GM10847 (cell line): Measurements from ENCODE around the gene TSPAN9.

Experiments
- POLR2A ChIP-seq: IDR thresholded peaks from 2 replicates; pipeline ENCODE4 v1.6.1; 2011; ENCODE audit not compliant: insufficient read length; ENCODE audit errors: extremely low read depth

TSPAN9 gene

DNA sequence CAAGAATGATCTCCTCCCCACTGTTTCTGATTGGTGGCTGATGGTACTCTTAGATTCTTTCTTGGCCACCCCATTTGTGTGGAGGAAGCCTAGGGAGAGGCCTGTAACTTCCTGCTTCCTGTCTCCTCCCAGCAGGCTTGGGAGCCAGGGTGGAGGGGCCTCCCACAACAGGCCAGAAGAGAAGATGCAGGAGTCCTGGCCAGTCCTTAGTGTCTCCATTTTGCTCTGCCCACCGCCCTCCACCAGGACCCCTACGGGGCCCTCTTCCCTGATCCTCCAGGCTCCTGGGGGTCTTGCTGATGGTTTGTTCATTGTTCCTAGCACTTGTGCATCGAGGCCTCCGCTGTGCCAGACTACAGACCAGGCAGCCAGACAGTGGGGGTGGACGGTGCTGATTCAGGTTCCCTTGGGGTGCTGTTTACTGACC lies 6.8 kb downstream of the TSPAN9 start:
- no peak for TF ChIP-seq POLR2A

DNA sequence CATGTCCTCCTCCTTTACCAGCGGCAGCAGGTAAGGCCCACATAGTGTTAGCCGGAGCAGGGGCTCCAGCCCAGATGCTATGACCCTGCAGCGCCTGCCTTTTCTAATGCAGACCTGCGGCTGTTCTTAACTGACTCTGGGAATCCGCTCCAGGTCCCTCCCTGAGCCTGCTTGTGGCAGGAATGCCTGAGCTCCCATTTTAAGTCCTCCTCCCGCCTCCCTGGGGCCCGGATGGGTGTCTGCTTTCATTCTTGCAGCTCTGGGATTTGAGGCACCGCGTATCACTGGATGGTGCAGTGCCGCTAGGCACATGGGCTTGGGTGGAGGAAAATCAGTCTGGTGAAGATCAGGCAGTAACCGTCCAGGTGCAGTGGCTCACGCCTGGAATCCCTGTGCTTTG lies 7.6 kb downstream of the TSPAN9 start:
- no peak for TF ChIP-seq POLR2A

DNA sequence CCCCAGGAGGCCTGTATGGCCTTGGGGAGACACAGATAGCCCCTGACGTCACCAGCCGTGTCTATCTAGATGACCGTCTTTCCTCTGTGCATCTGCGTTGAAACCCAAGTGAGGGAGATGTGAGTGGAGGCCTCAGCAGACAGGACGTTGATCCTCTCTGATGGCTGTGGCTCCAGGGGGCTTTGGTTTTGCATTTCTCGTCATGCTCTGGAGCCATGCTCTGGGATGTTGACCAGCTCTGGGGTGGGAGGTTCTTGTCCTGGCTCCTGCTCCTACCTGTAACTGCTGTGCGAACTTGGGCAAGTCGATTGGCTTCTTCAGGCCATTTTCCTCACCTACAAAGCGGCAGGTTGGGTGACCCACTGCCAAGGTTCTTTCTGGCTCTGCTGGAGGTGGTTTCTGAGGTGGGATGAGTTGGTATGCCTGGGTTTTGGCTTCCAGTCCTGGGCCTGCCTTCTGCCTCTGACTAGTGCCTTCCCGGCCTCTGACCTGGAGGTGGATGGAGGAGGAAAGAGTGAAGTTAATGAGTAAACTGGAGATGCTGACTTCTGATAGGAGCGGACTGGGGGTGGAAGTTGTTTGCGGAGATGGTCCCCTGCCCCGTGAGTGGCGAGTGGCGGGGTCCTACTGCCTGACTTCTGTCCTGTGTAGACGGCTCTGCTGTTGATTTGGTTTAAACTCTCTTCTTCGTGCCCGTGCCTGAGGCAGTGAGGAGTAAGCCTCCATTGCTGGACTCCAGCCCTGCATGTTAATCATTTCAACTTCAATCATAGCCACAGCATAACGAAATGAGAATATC lies 8.4 kb downstream of the TSPAN9 start:
- no peak for TF ChIP-seq POLR2A

DNA sequence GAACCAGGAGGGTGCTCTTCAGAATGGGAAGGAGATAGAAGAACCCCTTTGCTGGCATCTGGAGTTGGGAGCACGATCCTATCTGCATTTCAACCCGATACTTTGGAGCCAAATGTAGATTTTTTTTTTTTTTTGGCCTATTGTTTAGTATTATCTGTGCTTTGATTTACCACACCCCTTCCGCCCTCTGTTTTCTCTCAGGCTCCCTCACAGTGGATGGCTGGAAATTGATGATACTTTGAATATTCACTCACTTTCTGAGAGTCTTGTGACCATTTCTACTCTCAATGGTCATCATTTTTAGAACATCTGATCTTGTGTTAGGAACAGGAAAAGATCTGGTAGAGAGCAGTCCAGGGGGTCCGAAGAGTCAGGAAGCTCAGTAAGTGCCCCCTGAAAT lies 9.0 kb downstream of the TSPAN9 start:
- TF ChIP-seq POLR2A = no peak

DNA sequence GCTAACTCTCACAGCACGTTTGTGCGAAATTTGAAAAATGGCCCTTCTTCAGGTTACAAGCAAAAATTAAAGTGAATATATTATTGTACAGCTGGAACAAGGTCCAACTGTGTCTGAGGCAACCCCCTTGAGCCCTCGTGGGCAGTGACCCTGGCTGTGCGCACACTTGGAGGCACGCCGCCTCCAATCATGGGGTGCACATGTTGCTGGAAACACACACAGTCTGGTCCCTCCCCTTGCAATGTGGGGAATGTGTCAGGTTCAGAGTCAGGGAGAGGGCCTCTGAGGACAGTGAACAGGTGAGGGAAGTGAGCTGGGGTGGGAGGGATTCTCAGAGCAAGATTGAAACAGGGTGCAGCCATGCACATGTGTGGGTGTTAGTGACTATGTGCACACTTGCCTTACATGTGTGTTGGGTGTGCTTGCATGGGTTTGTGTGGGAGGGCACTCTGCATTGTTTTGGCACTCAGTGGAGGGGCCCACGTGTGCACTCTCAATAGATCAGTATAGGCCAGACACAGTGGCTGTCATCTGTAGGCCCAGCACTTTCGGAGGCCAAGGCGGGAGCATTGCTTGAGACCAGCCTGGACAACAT lies 9.6 kb downstream of the TSPAN9 start:
- no peak for TF ChIP-seq POLR2A

DNA sequence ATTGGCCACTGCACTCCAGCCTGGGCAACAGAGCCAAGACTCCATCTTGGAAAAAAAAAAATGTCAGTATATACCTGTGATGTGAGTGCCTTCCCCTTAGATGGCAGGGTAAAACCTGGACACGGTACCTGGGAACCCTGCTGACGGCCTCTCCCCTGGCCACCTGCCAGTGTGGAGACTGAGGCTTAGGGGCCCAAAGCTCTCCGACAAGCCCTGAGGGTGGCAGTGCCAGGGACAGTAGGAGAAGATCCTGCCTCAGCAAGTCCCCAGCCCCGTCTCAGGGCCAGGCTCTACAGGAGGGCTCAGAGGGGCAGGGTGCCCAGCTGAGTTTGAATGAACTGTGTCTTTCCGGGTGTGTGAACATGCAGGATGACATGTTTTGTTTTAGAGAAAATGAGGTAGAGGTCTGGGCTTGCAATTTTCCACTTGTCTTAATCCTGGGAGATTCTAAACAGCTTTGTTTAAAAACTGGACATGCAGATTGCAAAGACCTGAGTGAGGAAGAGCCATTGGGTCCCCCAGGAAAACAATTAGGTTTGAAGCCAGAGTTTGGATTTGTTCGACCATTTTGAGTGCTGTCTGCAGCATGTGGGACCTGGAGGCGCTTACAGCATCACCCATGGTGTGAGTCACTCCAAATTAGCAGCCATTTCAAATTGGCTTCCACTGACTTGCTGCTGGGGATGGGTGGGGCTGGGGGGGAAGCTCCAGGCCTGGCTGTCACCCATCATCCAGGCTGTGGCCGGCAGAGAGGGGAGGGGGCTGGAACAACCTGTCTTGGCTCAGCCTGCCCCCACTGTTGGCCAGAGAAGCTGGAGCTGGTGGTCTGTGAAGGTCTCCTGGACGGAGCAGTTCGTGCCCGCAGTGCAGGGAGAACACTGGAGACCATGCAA lies 10.8 kb downstream of the TSPAN9 start:
- no peak for TF ChIP-seq POLR2A

DNA sequence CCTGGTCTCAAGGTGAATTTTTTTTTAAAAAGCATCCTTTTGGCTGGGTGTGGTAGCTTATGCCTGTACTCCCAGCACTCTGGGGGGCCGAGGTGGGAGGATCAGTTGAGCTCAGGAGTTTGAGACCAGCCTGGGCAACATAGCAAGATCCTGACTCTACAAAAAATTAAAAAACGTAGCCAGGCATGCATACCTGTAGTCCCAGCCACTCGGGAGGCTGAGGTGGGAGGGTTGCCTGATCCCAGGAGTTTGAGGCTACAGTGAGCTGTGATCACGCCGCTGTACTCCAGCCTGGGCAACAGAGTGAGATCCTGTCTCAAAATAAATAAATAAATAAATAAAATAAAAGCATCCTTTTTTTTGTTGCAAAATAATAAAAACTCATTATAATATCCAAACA lies 12.4 kb downstream of the TSPAN9 start:
- no peak for TF ChIP-seq POLR2A

DNA sequence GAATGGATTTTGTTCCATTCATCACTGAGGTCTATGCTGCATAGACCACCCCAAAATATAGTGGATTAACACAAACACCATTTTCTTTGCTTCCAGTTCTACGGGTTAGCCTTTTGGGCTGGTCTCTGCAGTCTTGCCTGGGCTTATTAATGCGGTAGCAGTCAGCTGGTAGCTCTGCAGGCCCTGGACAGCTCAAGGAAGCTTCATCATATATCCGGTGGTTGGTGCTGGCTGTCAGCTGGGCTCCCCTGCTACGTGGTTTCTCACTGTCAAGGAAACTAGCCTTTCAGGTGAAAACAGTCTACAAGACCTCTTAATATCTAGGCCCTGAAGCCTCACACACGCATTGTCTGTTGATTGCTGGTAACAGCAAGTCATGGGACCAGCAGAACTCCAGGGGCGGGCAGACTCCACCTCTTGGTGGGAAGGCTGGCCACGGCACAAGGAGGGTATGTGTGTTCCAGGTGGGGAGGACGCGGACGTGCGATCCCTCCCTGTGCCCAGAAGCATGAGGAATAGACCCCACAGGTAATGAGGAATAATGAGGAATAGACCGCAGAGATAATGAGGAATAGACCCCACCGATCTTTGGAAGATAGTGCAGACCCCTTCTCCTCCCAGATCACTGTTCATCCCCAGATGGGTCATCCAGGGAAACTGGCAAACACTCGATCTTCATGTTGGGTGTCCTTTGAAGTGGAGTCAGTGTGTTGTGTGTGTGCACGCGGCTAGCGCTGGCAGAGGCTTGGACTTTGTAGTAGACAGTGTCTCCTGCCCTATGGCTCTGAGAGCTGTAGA lies 13.3 kb downstream of the TSPAN9 start:
- no peak for TF ChIP-seq POLR2A

DNA sequence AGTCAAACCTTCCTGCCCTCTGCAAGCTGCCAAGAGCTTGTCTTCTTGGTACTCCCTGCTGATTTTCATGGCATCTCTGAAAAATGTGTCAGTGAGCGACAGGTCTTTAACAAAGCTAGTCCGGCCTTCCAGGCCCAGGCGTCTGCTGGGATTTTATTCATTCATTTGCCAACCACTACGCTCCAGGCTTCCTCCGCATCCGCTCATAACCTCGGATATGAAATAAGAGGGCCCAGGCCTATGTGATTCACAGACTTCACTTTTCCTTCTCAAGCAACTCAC lies 13.8 kb downstream of the TSPAN9 start:
- no peak for TF ChIP-seq POLR2A

DNA sequence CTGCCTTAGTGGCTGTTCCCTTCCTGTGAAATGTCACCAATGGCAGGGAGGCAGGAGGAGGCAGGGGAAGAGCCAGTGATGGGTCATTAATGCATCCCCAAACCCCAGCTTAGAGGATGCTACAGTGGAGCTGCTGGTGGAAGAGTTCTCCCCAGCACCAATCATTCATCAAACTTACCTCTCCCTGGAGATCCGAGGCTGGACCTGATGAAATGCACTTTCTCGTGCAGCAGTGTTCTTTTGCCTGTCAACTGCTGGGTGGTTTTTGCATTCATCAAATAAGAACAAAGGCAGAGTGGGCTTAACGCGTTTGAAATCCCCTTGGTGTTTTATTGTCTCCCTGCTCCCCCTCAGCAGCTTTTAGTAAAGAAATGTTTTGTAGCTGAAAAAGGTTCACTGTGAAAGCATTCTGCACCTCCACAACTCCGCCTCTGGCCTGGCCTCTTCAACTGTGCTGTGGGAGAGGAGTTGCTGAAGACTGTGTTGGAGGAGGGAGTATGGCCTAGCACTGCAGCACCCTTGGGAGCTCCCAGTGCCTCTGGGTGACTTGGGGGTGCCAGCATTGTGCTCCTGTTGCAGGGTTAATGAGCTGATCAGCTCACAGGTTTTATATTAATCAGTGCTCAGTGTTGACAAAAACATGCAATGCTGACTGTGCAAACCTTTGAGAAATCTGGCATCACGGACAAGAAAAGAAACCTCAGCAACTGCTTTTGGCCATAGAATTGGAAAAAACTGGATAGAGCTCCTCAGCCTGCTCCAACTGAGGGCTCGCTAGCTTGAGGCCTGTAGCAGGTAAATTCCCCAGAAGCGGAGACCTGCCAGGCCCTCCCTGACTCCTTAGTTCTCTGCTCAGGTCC lies 14.4 kb downstream of the TSPAN9 start:
- no peak for TF ChIP-seq POLR2A

DNA sequence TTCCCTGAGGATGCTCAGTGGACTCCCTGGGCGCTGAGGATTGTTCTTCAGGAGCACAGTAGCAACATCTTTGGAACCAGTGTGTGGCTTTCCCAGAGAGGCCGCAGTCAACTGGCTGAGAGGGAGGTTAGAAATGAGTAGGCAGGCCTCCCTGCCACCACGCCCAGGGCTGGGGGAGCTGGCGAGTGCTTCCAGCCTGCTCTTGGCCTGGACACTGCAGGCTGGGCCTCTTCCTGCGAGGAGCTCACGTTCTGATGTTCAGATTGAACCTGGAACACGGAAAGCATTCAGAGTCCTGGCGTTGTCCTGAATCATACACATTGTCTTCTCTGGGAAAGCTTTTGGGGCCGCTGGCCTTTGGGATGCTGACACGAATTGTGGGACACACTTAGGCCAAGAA lies 15.6 kb downstream of the TSPAN9 start:
- TF ChIP-seq POLR2A = no peak

DNA sequence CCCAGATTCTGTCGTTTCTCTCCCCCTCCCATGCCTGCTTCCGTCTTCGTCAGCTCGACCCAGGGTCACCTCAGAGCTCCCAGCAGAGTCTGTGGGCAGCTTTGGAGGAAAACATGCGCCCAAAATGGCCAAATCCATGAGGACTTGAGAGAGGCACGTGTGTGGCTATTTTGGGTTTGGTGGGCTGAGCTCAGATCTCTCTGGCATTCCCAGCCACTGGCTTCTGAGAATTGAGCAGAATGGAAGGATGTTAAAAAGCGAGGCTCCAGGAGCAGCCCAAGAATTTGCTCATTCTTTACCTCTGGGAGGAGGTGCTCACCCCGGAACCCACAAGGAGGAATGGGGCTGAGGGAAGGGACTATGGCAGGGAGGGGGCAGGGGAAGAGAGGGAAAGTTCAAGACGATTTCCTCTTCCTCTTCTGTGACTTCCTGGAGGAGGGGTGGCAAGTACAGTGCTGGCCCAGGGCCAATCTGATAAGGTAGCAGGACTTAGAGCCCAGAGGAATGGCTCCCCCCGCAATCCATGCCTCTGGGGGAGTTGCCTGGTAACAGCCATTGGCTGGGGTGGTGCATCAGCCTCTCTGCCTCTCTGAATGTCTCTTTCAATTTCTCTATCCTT lies 20.1 kb downstream of the TSPAN9 start:
- no peak for TF ChIP-seq POLR2A

DNA sequence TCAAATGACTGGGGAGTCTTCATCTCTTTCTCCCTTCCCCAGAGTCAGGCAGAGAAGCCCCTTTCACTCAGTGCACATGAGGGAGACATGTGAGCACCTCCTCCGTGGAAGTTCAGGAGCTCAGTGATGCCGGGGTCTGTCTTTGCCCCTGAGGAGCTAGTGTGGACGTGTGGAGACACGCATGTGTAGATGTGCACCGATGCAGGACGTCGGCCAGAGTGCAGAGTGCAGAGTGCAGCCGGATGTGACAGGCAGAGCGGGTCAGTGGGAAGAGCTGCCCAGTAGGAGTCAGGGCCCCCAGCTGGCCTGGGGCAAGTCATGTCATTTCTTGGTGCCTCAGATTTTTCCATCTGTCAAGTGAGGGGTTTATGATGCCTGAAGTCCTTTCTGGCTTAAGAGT lies 20.7 kb downstream of the TSPAN9 start:
- no peak for TF ChIP-seq POLR2A

DNA sequence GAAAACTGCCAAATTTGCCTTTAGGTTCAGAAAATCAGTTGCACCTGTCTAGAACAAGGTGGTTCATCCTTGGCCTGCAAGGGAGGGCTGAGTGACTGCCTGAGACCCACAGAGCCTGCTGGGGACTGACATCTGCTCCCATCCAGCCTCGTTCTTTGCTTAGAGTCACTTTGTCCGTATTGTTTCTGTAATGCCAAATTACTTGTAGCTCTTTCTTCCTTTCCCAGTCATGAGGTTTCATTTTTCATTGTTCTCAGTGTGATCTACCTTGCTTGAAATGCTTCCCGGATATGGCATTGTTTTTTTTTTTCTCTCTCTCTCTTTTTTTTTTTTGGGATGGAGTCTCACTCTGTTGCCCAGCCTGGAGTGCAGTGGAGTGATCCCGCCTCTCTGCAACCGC lies 21.3 kb downstream of the TSPAN9 start:
- no peak for TF ChIP-seq POLR2A
